Breast epithelium (tissue), 4 donors: ENCODE data around the gene FOXN3. TPM values are rescaled to one million over a fixed set of nuclear protein-coding genes. Genes with fewer than 3 reads are reported as not detected.

ENCODE experiments used
- DNase-seq, 2 donors: peaks; one replicate each; pipeline ENCODE4 v3.0.0-alpha.2; 2019; ENCODE audit warnings: low spot score in 2 of 2
- H3K27ac ChIP-seq, 2 donors: fragments of 200-600 bp; sonication (generic) in 1 of 2; one replicate each; pipeline ENCODE4 v1.5.1; 2016 to 2019; ENCODE audit warnings: mild to moderate bottlenecking in 1 of 2
- H3K27me3 ChIP-seq, 2 donors: fragments of 200-600 bp; sonication (generic) in 1 of 2; one replicate each; pipeline versions ENCODE4 v1.5.1 to v1.6.0; 2017 to 2019; ENCODE audit warnings: control low read depth in 1 of 2, mild to moderate bottlenecking in 1 of 2
- H3K36me3 ChIP-seq: fragments of 200-600 bp; one replicate; pipeline ENCODE4 v1.5.1; 2019
- H3K4me1 ChIP-seq, 2 donors: fragments of 200-600 bp; sonication (generic); one replicate each; pipeline ENCODE4 v1.5.1; 2016 to 2019; ENCODE audit warnings: control low read depth in 1 of 2
- H3K4me3 ChIP-seq, 3 donors: fragments of 200-600 bp; sonication (generic); 1 replicate in 2 of 3; 2 replicates in 1 of 3; pipeline ENCODE4 v1.5.1; 2016 to 2019; ENCODE audit warnings: mild to moderate bottlenecking in 3 of 3, moderate library complexity in 2 of 3
- H3K9me3 ChIP-seq, 2 donors: fragments of 200-600 bp; sonication (generic) in 1 of 2; one replicate each; pipeline ENCODE4 v1.5.1; 2016 to 2019; ENCODE audit warnings: control low read depth in 1 of 2
- CTCF ChIP-seq, 3 donors: fragments of 450-650 bp; IDR thresholded peaks; one replicate each; pipeline ENCODE4 v1.5.1; 2016 to 2017; ENCODE audit warnings: antibody characterized with exemption in 3 of 3, mild to moderate bottlenecking in 3 of 3, moderate library complexity in 3 of 3
- POLR2A ChIP-seq: fragments of 450-650 bp; IDR thresholded peaks from one replicate; pipeline ENCODE4 v1.6.1; 2016; ENCODE audit warnings: antibody characterized with exemption, mild to moderate bottlenecking, moderate library complexity
- POLR2AphosphoS5 ChIP-seq, 3 donors: sonication (generic); formaldehyde crosslinking; IDR thresholded peaks; one replicate each; pipeline ENCODE4 v1.6.1; 2017; ENCODE audit warnings: antibody characterized with exemption in 3 of 3
- intact Hi-C: fragments of 100-400 bp; cut with DNase I; formaldehyde crosslinking; loops from one replicate; pipeline ENCODE4 v1.15.1; 2023; ENCODE audit warnings: low total_unique reads
- total RNA-seq, 3 donors: library from RNA; depleted of rRNA; stranded (reverse); fragments of >200 nt; gene quantifications; one replicate each; pipeline ENCODE4 v1.1.0, GENCODE V29; 2016

FOXN3 gene
- total RNA-seq, 3 donors from 2014 or later, result 70.7 to 180 (median 80.3) TPM

DNA sequence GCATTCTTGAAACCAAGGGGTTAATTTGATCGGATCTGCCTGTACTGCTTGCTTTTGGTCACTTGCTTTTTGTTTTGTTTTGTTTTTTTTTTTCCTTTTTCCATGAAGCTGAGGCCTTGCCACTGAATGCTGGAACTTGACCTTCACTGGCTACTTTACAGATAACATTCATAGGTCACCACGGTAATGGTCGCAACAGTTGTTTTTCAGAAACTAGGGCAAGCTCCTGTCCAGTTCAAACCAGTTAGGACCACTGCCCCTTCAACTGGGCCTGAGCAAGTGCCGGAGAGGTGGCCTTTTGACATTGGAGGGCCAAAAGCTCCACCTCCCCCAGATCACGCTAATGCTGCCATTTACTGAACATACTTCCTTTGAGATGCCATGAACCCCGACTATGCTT lies 147.6 kb downstream of the FOXN3 start:
- Histone ChIP-seq H3K27me3 (no peaks in the 10 kb centered on the region), H3K4me1 (no peaks in the 10 kb centered on the region), H3K9me3 (no peaks in the 10 kb centered on the region), H3K27ac (no peak overlapping the region), H3K4me3 (no peak overlapping the region), H3K36me3 (no peaks in the 10 kb centered on the region)
- DNase-seq, result no peak
- intact Hi-C loops, result no loop called here
- TF ChIP-seq CTCF (IDR thresholded peaks at IDR 0.05) (no peak), POLR2AphosphoS5 (IDR thresholded peaks at IDR 0.05) (no peak), POLR2A (no peak)

- Histone ChIP-seq H3K27ac (no peak overlapping the region), H3K4me3 (no peak overlapping the region), H3K27me3 (no peaks in the 10 kb centered on the region), H3K36me3 (no peaks in the 10 kb centered on the region), H3K9me3 (no peaks in the 10 kb centered on the region), H3K4me1 (no peaks in the 10 kb centered on the region)
- intact Hi-C loops, result no loop called here
- TF ChIP-seq POLR2A, result no peak
- TF ChIP-seq CTCF (IDR thresholded peaks at IDR 0.05), result no peak
- DNase-seq, result no peak
Measured at GRCh38 chr14:89268514-89268913, 148.5 kb downstream of the FOXN3 start.

- H3K9me3 ChIP-seq, result no peaks in the 10 kb centered on the region
- TF ChIP-seq CTCF (IDR thresholded peaks at IDR 0.05) (no peak), POLR2AphosphoS5 (IDR thresholded peaks at IDR 0.05) (no peak), POLR2A (no peak)
- intact Hi-C loops, result no loop called here
Measured at GRCh38 chr14:89267656-89268055, 149.4 kb downstream of the FOXN3 start.

DNA sequence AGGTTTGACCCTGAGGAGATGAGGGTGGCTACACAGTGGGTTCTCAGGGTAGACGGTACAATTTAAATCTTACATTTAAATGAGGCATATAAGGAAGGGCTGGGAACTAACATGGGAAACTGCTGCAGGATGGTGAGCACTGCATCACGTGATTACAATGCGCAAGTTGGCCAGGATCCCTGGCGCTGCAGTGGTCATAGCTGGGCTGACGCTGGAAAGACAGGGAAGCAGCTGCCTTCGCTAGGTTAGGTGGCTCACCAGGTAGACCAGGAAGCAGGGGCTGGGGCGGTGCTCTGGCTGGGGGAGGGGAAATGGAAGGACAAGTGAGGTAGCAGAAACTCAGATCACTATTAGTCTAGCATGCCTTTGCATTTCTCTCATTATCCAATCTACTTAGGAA lies 149.9 kb downstream of the FOXN3 start:
- Histone ChIP-seq H3K36me3 (no peaks in the 10 kb centered on the region), H3K27me3 (no peaks in the 10 kb centered on the region), H3K9me3 (no peaks in the 10 kb centered on the region), H3K4me1 (no peaks in the 10 kb centered on the region), H3K27ac (no peak overlapping the region), H3K4me3 (no peak overlapping the region)
- intact Hi-C loops, result no loop called here
- TF ChIP-seq CTCF (IDR thresholded peaks at IDR 0.05) (no peak), POLR2A (no peak)
- DNase-seq, result no peak

More at GRCh38 chr14:89267656-89268055, 149.4 kb downstream of the FOXN3 start:
- Histone ChIP-seq H3K4me1 (no peaks in the 10 kb centered on the region), H3K27me3 (no peaks in the 10 kb centered on the region), H3K27ac (no peak overlapping the region), H3K36me3 (no peaks in the 10 kb centered on the region), H3K4me3 (no peak overlapping the region)
- DNase-seq, result no peak

DNA sequence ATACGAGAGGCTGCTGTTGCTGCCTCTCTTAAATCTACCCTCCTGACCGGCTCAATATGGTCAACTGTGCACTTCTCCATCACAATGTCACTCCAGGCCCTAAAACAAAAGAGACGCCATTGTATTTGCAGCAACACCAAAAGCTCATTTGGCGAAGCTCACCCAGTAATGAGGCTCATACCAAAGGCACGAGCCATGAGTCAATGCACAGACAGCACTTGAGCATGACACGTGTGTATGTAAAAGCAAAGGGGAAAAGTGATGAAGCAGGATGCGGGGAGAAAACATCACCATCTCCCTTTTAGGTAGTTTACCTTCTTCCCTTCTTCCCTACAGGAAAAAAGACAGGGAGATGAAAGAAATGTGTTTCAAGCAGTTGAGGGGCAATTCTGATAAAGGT lies 150.3 kb downstream of the FOXN3 start:
- no peak for DNase-seq
- Histone ChIP-seq H3K9me3 (no peaks in the 10 kb centered on the region), H3K36me3 (no peaks in the 10 kb centered on the region), H3K27me3 (no peaks in the 10 kb centered on the region), H3K4me3 (no peak overlapping the region), H3K4me1 (no peaks in the 10 kb centered on the region), H3K27ac (no peak overlapping the region)
- intact Hi-C loops, result no loop called here
- TF ChIP-seq POLR2A, result no peak
- no peak for TF ChIP-seq POLR2AphosphoS5 (IDR thresholded peaks at IDR 0.05)
- TF ChIP-seq CTCF (IDR thresholded peaks at IDR 0.05), result no peak
